Spleen (tissue), 13 donors: ENCODE measurements around the gene PABPC5. TPM values are rescaled to one million over a fixed set of nuclear protein-coding genes. Genes with fewer than 3 reads are reported as not detected.

Source experiments
- DNase-seq: peaks from one replicate; pipeline ENCODE4 v3.0.0-alpha.2; 2020
- H3K27ac ChIP-seq, 8 donors: fragments of 200-600 bp; sonication (generic) in 7 of 8; 1 replicate in 4 of 8; 2 replicates in 4 of 8; pipeline versions ENCODE4 v1.5.0 to v1.8.0; 2016 to 2021; ENCODE audit warnings: inconsistent platforms in 4 of 8, mild to moderate bottlenecking in 4 of 8, moderate library complexity in 1 of 8
- H3K27me3 ChIP-seq, 7 donors: fragments of 200-600 bp; sonication (generic) in 6 of 7; replicated peaks in 1 of 7; 1 replicate in 4 of 7; 2 replicates in 3 of 7; pipeline versions ENCODE4 v1.5.0 to v1.8.0; 2016 to 2021; ENCODE audit warnings: inconsistent platforms in 3 of 7, mild to moderate bottlenecking in 1 of 7
- H3K36me3 ChIP-seq, 6 donors: fragments of 200-600 bp; sonication (generic) in 5 of 6; 1 replicate in 4 of 6; 2 replicates in 2 of 6; pipeline versions ENCODE4 v1.5.0 to v1.8.0; 2016 to 2021; ENCODE audit warnings: inconsistent platforms in 2 of 6
- H3K4me1 ChIP-seq, 6 donors: fragments of 200-600 bp; sonication (generic) in 5 of 6; 1 replicate in 3 of 6; 2 replicates in 3 of 6; pipeline versions ENCODE4 v1.5.0 to v1.8.0; 2016 to 2021; ENCODE audit warnings: inconsistent platforms in 3 of 6
- H3K4me3 ChIP-seq, 8 donors: fragments of 200-600 bp; sonication (generic) in 7 of 8; 1 replicate in 4 of 8; 2 replicates in 4 of 8; pipeline versions ENCODE4 v1.5.0 to v1.8.0; 2016 to 2021; ENCODE audit warnings: inconsistent platforms in 4 of 8, mild to moderate bottlenecking in 4 of 8, moderate library complexity in 2 of 8
- H3K9me3 ChIP-seq, 8 donors: fragments of 200-600 bp; sonication (generic) in 7 of 8; 1 replicate in 4 of 8; 2 replicates in 4 of 8; pipeline versions ENCODE4 v1.5.0 to v1.8.0; 2016 to 2021; ENCODE audit warnings: inconsistent platforms in 4 of 8
- POLR2A ChIP-seq, 3 donors: fragments of 450-650 bp; IDR thresholded peaks; one replicate each; pipeline ENCODE4 v1.5.1; 2017; ENCODE audit warnings: antibody characterized with exemption in 3 of 3, mild to moderate bottlenecking in 1 of 3
- POLR2AphosphoS5 ChIP-seq, 3 donors: sonication (generic); formaldehyde crosslinking; IDR thresholded peaks; one replicate each; pipeline ENCODE4 v1.5.1; 2017; ENCODE audit warnings: antibody characterized with exemption in 3 of 3
- WGBS, 5 donors: extraction: QIAGEN DNeasy Blood & Tissue Kit in 3 of 5; methylation state at CpG; one replicate each; pipeline versions ENCODE4 v1.1.5 to v1.1.7; 2013 to 2018; 5-methylcytosine and 5-hydroxymethylcytosine counted together
- intact Hi-C: fragments of 100-400 bp; cut with DNase I; formaldehyde crosslinking; loops from one replicate; pipeline ENCODE4 v1.15.0; 2023; ENCODE audit warnings: low total_unique reads
- long read RNA-seq, 2 donors: transcript quantifications; one replicate each; lab custom pipeline, GENCODE V29; 2026
- polyA plus RNA-seq, 3 donors: library from polyadenylated mRNA; stranded (reverse); fragments of 200-250 nt; gene quantifications; one replicate each; pipeline ENCODE4 v1.2.1, GENCODE V29; 2013
- total RNA-seq, 7 donors: library from RNA; depleted of rRNA in 3 of 7; stranded (reverse); fragments of >200 nt in 3 of 7; fragmentation: NEBNext Ultra II Directional in 4 of 7; extraction: Animal tissue kit (Norgen Biotek cat#: 25700) in 4 of 7; gene quantifications; one replicate each; pipeline versions ENCODE4 v1.1.0 to v1.2.1, GENCODE V29; 2016 to 2021
- TF ChIP-seq, protein P1 (sequence below), 11 experiments: fragments of 200-600 bp in 7 of 11; fragments of 450-650 bp in 4 of 11; sonication (generic) in 4 of 11; IDR thresholded peaks in 8 of 11; conservative IDR thresholded peaks in 3 of 11; 1 replicate in 7 of 11; 2 replicates in 4 of 11; pipeline versions ENCODE4 v1.4.0 to v1.8.0; 2016 to 2021; ENCODE audit warnings: antibody characterized with exemption in 11 of 11, inconsistent platforms in 4 of 11, mild to moderate bottlenecking in 1 of 11
- donor health status: healthy with polysubstance abuse.
- donor health status: DM: no; HTN: no; CAD: no; lungs with moderate emphysema.
- donor health status: DM: no; HTN: no; CAD: no.
- donor health status: Bipolar disorder and iron deficiency.
- donor health status: healthy.
- donor health status: DM: no; HTN: no; CAD: no.
- donor health status: DM: yes; HTN: yes; CAD: no.

Gene PABPC5
- 1 to 10 TPM; 1.6 to 4.8 (median 2.8) TPM for total RNA-seq
- 1 to 10 TPM in 1 of 3 donors, under 1 TPM in 2; 0.41 to 1.0 (median 0.43) TPM for polyA plus RNA-seq
- long read RNA-seq, donor 1, partial matches to known transcripts = 0 of 1 reads
- long read RNA-seq, donor 1, other reads (novel, unspliced or antisense) = 0 of 1 reads
- long read RNA-seq, donor 2 = 0 reads

DNA sequence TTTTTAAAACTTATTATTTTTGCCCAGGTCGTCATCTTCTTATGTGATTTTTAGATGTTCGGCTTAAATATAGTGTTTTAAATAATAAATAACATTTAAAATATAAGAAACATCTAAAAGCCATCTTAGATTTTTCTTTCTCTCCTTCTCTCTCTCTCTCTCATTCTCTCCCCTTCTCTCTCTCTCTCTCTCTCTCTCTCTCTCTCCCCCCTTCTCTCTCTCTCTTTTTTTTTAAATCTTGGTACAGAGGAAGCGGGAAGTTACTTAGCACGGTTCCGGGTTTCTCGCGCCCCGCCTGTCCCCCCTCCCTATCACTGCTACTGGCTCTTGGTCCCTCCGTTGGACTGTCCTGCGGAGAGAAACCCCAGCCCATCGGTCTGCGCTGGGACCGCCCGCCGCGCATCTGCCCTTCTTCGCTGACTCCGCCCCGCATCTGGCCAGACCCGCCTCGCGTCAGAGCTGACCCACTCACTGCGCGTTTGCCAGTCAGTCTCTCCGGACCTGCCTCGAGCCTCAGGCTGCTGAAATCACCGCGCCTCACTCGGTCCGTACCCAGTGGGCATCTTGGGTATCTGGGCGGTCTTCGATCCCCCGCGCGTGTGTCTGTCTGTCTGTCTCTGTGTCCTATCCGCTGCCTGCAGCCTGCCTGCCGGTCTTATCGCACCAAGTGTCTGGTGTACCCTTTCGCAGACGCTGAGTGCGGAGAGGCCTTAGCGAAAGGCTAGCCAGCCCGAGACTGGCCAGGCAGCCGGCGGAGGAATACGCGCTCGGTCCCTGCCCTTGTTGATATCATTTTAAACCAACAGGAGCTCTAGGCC is at the start of gene PABPC5:
Gene PABPC5, plus strand, starts transcription at position 489 of the 818 bp plus-strand sequence. CDS start 739 bp downstream, outside the sequence.
- no peaks in the 10 kb centered on the region for H3K36me3 ChIP-seq
- no peaks in the 10 kb centered on the region for H3K9me3 ChIP-seq
- TF ChIP-seq POLR2AphosphoS5 (IDR thresholded peaks at IDR 0.05) (peak; percentile 87 to 93 (median 89)), POLR2A (IDR thresholded peaks at IDR 0.05) (peak in 1 of 3 donors; percentile 46)
- TF ChIP-seq, protein P1, sequence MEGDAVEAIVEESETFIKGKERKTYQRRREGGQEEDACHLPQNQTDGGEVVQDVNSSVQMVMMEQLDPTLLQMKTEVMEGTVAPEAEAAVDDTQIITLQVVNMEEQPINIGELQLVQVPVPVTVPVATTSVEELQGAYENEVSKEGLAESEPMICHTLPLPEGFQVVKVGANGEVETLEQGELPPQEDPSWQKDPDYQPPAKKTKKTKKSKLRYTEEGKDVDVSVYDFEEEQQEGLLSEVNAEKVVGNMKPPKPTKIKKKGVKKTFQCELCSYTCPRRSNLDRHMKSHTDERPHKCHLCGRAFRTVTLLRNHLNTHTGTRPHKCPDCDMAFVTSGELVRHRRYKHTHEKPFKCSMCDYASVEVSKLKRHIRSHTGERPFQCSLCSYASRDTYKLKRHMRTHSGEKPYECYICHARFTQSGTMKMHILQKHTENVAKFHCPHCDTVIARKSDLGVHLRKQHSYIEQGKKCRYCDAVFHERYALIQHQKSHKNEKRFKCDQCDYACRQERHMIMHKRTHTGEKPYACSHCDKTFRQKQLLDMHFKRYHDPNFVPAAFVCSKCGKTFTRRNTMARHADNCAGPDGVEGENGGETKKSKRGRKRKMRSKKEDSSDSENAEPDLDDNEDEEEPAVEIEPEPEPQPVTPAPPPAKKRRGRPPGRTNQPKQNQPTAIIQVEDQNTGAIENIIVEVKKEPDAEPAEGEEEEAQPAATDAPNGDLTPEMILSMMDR (IDR thresholded peaks at IDR 0.05 in 8 of 11, conservative IDR thresholded peaks at IDR 0.05 in 3 of 11) = no peak
- H3K27me3 ChIP-seq = peaks cover 0 to 18% (median 0%) of the 10 kb centered on the region in 7 donors
- no peaks in the 10 kb centered on the region for H3K4me1 ChIP-seq
- peak within 1 kb of the TSS in 7 of 8 donors; percentile 6 to 62 (median 25) for H3K4me3 ChIP-seq
- peak within 1 kb of the TSS in 7 of 8 donors; percentile 52 to 80 (median 72) for H3K27ac ChIP-seq
- DNase-seq = peak; percentile 81
- intact Hi-C loops = no loop called here
- WGBS, 5 donors = 8 to 28% (median 14%) methylated on average over 18 to 48 of the region's 48 CpGs

- Histone ChIP-seq H3K4me1 (no peaks in the 10 kb centered on the region), H3K27me3 (no peaks in the 10 kb centered on the region), H3K9me3 (peaks cover 0 to 13% (median 0%) of the 10 kb centered on the region in 8 donors), H3K36me3 (no peaks in the 10 kb centered on the region), H3K27ac (no peak overlapping the region), H3K4me3 (no peak overlapping the region)
- 77 to 88% (median 86%) methylated on average over 2 of the region's 2 CpGs for WGBS, 5 donors
- no peak for DNase-seq
- TF ChIP-seq POLR2AphosphoS5 (IDR thresholded peaks at IDR 0.05) (no peak), POLR2A (IDR thresholded peaks at IDR 0.05) (no peak)
- TF ChIP-seq, protein P1 (IDR thresholded peaks at IDR 0.05 in 8 of 11, conservative IDR thresholded peaks at IDR 0.05 in 3 of 11) = no peak
- intact Hi-C loops = no loop called here
Observed at GRCh38 chrX:91389026-91389425, 45.6 kb upstream of the PABPC5 start.

DNA sequence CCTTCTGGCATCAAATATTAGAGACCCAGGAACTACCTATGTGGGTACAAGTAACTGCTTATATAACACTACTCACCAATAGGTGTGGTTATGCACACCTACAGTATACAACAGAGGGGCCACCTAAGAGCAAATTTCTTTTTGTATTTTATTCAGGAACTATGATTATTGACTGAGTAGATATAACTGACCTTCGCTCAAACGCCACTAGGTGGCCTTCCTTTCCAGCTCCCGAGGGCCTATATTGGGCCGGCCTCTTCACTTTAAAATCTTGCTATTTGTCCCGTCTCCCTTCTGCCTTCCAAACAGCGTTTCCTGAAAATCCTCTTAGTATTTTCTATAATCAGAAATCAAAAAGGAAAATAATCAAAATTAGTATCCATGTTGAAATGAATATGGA is 19.9 kb upstream of the PABPC5 start:
- no peaks in the 10 kb centered on the region for H3K36me3 ChIP-seq
- no peak overlapping the region for H3K27ac ChIP-seq
- intact Hi-C loops = no loop called here
- TF ChIP-seq POLR2A (IDR thresholded peaks at IDR 0.05) = no peak
- TF ChIP-seq, protein P1 (IDR thresholded peaks at IDR 0.05 in 8 of 11, conservative IDR thresholded peaks at IDR 0.05 in 3 of 11) = peak in 5 of 11 experiments; percentile 13 to 39 (median 33)
- no peaks in the 10 kb centered on the region for H3K4me1 ChIP-seq
- H3K9me3 ChIP-seq = peaks cover 0 to 14% (median 0%) of the 10 kb centered on the region in 8 donors
- no peak overlapping the region for H3K4me3 ChIP-seq
- H3K27me3 ChIP-seq = no peaks in the 10 kb centered on the region
- DNase-seq = no peak
- 16 to 32% (median 24%) methylated on average over 6 of the region's 6 CpGs for whole genome bisulfite sequencing, 5 donors

- Histone ChIP-seq H3K4me3 (peak overlapping the region in 7 of 8 donors; percentile 6 to 62 (median 25)), H3K27me3 (peaks cover 0 to 18% (median 0%) of the 10 kb centered on the region in 7 donors), H3K27ac (peak overlapping the region in 7 of 8 donors; percentile 52 to 80 (median 72)), H3K9me3 (no peaks in the 10 kb centered on the region), H3K36me3 (no peaks in the 10 kb centered on the region), H3K4me1 (no peaks in the 10 kb centered on the region)
- intact Hi-C loops = no loop called here
- TF ChIP-seq POLR2AphosphoS5 (IDR thresholded peaks at IDR 0.05) = no peak
- TF ChIP-seq POLR2A (IDR thresholded peaks at IDR 0.05) = no peak
- TF ChIP-seq, protein P1 (IDR thresholded peaks at IDR 0.05 in 8 of 11, conservative IDR thresholded peaks at IDR 0.05 in 3 of 11) = no peak
- 33 to 76% (median 51%) methylated on average over 8 to 14 of the region's 14 CpGs for WGBS, 5 donors
- no peak for DNase-seq
Observed at GRCh38 chrX:91435395-91435794, 756 bp downstream of the PABPC5 start.
